HG03060 (cell line): ENCODE results near the gene FIBP.

ENCODE experiments used
- ATAC-seq: cut with Tn5 transposase; IDR thresholded peaks from one replicate; pipeline ENCODE4 v1.9.1; 2021; ENCODE audit warnings: low read depth, moderate number of reproducible peaks; ENCODE audit not compliant: unreplicated experiment

The FIBP gene

DNA sequence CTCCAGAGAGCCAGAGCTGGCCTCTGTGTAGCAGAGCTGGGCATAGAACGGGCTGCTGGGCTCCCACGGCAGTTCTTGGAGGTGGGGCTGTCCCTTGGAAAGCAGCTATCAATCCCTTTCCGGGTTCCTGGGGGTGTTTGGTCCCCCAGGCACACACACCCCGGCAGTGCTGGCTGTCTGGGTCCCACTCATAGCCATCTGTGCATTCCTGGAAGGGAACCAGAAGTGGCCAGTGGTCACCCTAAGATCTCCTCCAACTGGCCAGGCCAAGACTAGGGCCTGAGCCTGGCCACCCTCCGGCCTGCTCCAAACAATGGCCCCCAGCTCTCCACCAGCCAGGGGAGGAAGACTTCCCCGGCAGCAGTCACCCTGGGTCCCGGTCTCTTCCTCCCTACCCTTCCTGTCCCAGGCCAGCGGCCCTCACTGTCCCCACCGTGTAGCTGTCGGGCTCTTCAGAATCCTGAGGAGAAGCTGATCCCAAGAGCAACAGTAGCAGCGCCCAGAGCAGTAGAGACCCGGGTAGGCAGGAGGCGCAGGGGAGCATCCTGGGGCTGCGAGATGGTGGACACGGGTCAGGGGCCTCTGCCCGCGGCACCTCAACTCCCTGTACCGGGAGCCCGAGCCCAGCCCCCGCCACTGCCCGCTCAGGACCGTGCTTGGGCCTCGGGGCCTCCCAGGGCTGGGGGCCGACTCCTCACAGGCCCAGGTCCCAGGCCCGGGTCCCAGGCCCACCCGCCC lies 16.3 kb downstream of the FIBP start:
- ATAC-seq, result no peak

DNA sequence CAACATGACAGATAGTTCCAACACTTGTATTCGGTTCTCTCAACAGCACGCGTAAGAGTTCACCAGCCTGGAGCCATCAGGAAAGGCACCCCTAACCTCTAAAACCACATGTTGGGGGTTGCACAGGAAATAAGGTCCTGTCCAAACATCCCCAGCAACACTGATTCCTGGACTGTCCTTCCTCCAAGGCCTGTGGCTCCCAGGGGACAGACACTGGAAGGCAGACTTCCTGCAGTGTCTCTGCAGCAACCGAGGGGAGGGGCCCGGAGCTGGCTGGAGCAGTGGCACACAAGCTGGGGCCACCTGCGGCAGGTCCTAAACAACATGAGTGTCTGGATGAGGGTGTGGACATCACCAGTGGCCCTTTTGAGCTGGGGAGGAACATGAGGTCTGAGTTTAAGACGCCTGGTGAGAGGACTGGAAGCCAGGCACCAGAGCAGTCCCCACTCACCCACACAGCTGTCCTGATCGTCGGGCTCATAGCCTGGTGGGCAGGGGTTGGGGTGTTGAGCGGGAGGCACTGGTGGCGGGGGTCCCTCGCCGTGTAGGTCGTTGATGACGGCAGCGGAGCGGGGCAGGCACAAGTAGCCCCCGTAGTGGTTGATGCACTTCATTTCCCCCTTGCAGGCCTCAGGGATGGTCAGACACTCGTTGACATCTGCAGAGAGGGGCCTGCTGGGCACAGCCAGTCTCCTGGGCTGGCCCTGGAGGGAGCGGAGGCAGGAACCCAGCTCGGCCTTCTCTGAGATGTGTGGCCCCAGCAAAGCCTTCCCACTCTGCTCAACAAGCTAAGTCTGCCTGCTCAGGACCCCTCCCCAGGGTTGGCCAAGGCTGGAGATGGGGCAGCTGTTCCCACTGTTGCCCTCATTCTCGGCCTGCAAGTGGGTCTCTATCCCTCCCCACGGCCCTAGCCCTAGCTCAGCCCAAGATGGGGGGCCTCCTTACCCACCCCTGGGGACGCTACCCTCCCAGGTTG lies 17.3 kb downstream of the FIBP start:
- ATAC-seq, result no peak

DNA sequence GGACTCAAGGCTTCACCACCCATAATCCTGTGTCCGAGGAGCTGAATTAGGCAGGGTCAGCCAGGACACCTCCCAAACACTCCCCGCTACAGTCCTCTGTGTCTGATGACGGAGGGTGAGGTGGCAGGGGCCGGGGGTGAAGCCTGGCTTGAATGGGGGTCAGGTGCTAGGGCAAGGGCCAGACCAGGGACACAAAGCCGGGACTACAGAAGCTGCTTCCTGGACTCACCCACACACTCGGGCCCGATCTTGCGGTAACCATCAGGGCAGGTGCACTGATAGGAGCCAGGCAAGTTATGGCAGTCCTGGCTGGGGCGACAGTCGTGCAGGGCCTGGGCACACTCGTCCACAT lies 18.0 kb downstream of the FIBP start:
- no peak for ATAC-seq

DNA sequence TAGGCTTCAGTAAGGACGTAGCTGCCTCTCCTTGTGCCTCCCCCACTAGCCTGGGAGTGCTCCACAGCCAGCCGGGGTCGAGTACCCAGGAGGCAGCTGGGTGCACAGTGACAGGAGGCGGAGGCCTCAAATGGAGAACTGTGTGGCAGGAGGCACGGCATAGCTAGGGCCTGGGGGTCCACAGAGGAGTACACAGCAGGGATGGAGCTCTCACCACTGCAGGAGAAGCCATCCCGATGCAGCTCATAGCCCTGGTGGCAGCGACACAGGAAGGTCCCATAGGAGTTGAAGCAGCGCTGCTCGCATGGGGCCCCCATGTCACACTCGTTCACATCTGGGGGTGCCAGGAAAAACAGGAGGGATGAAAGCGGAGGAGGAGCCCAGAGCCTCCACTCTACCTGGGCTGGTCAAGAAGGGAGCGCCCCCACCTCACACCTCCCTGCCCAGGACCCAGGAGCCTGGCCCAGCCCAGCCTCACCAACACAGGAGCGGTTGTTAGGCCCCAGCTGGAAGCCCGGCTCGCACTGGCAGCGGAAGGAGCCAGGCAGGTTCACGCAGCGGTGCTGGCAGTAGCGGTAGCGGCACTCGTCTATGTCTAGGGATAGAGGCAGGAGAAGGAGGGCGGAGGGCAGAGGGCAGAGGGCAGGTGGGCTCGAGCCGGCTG lies 18.5 kb downstream of the FIBP start:
- ATAC-seq, result no peak

DNA sequence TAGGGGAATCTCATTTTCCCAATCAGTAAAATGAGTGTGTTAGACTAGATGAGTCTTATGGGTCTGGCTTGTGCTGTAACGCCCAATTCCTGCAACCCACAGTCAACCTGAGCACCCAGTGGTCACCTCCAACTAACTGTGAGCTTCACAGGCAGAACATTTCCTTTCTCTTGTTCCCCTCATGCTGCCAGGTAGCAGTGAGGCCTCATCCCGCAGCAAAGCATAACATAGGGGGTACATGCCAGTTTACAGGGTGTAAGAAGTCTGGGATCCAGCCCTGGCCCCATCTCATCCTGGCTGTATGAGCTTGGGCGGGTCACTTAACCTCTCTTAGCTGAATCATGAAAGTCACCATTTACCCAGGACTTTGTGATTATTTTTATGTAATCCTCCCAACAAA lies 19.4 kb downstream of the FIBP start:
- ATAC-seq, result no peak

DNA sequence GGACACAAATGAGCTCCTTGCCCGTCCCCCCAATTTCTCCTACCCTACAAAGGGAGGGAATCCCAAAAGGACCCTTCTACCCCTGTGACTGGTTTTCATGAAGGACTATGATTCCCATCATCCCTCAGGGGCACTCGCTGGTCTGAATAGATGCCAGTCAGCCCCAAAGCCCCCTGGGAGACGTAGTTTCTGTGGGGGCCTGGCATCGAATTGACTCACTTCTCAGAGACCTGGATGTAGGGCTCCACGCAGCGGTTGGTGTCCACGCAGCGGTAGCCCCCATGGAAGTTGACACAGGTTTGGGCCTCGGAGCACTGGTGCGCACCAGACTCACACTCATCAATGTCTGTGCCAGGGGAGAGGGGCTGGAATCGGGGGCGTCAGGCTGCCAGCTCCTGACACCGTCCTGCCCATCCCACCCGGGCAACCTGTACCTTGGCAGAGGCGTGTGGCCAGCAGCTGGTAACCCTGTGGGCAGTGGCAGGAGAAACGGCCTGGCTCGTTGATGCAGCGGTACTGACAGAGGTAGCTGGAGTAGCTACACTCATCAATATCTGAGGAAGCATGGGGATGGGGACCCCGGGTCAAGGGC lies 20.1 kb downstream of the FIBP start:
- ATAC-seq, result no peak

DNA sequence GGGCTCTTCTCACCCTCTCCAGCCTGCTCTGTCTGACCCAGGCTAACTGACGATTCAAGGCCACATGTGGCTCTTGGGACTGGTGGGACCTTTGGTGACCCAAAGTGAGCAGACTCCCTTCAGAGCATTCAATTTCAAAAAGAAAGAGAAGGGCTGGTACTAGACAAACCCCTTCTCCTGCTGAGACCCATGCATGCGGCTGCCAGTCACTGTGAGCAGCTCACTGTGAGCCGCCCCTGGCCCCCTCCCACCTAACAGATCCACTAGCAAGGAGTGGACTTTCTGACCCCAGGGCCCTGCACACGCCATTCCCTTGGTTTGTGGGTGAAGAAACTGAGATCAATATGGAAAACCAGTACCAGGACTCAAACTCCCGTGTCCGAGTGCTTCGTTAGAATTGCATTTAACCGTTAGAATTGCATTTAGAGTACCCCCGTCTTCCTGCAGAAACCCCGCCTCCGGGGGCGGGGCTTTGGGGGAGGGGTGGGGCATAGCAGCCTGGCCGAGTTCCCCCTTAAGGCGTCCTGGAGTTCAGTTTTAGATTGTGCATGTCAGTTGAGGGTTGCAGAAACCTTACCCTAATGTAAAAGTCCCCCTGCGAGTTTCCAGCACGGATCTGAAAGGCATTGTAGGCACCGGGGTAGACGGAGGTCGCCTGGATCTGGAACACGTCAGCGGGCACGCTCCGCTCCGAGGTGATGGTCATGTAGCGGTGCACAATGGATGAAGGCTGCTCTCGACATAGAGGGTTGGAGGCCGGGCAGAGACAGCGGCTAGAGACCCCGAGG lies 20.8 kb downstream of the FIBP start:
- ATAC-seq, result no peak

DNA sequence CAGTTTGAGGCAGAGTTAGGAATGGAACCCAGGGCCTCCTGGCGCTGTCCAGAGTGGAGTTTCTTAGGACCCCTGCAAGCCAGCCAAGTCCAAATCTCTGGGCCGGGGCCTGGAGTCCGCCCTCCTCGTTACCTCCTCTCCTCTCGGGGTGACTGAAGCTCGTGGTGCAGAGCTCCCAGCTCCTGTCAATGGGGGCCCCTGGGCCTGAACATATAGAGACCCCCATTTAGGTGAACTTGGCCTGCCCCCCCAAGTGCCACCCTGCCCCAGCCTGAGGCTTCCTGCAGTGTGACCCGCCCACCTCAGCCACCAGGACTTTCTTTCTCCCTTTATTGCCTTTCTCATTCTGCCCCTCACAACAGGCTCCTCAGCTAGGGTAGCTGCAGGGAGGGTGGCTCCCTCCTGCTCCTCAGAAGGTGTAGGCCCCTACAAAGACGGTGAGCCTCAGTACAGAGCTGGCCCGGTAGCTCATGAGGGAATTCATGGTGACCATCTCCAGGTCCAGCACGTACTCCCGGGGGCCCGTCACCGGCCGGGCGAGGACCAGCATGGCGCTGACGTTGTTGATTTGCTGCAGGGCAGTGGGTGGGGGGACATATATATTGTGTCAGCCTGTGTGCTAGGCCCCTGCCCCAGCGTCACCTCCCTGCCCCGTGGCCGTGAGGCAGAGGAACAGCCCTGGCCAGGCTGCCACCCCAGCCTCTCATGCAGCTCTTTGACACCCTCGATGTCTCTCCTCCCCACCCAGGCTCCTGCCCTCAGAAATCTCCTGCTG lies 21.6 kb downstream of the FIBP start:
- ATAC-seq, result no peak

DNA sequence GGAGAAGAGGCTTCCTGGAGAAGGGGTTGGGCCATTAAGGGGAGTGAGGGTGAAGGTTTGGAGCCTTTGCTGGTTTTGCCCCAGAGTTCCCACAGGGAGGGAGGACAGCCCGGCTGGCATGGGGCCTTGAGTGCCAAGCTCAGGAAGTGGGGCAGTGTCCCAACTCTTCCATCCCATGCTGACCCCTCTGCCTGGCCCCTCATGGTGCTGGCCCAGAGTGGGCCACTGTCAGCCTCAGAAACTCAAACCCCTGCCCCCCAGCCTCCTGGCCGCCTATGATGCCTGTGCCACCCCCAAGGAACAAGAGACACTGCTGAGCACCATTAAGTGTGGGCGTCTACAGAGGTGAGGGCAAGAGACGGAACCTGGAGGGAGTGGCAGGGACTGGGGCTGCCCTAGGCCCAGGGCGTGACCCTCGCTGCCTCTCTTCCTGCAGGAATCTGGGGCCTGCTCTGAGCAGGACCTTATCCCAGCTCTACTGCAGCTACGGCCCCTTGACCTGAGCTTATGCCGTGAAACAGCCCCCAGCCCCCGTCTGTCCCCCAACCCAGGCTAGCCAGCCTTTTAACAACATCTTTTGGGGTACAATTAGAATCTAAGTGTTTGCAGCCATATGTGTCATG lies 22.6 kb downstream of the FIBP start:
- ATAC-seq, result no peak

DNA sequence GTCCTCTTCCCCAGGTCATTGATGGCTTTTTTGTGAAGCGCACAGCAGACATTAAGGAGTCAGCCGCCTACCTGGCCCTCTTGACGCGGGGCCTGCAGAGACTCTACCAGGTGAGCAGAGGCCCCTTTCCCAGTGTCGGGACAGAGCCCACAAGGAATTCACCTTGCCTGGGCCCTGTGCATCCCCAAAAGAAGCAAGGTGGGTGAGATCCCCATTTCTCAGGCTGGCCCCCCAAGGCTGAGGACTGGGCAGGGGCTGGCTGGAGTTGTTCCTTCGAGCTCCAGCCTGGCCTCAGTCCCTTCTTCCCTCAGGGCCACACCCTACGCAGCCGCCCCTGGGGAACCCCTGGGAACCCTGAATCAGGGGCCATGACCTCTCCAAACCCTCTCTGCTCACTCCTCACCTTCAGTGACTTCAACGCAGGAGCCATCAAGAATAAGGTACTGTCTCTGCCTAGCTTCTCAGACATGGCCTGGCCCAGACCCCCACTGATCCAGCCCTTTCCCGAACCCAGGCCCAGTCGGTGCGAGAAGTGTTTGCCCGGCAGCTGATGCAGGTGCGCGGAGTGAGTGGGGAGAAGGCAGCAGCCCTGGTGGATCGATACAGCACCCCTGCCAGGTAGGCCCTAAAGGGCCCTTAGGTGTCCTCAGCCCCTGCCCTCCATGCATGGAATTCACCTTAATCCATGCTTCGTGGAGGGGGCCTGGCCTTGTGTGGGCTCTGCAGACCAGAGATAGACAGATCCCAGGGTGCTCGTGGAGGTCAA lies 23.4 kb downstream of the FIBP start:
- ATAC-seq, result no peak

DNA sequence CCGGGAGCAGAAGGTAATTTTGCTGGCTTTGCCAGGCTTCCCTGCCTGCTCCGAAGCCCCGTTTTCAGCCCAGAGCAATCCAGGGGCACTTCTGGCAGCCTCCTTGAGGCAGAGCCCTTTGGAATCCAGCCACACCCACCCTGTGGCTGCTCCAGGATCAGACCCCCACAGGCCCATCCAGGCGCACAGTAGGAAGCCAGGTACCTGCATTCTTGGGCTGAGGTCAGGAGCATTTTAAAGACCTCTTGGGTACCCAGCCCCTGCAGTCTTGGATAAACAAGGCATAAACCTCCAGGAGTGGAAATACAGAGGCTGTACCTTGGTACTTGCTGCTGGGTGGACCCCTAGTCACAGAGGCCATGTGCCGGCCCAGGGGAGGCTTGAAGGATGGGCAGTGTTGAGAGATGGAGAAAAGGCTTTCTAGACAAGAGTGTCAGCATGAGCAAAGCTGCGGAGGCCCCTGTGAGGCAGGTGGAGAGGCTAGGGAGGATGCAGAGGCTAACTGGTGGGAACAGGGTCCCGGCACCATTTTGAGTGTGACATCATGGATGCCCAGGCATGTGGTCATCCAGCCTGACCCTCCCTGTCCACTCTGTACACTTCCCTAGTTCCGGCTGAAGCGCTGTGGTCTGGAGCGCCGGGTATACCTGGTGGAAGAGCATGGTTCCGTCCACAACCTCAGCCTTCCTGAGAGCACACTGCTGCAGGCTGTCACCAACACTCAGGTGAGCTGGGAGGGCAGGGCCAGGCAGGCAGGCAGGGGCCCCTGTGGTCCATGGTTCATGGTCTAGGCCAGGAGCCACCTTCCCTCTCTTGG lies 24.2 kb downstream of the FIBP start:
- ATAC-seq, result no peak

DNA sequence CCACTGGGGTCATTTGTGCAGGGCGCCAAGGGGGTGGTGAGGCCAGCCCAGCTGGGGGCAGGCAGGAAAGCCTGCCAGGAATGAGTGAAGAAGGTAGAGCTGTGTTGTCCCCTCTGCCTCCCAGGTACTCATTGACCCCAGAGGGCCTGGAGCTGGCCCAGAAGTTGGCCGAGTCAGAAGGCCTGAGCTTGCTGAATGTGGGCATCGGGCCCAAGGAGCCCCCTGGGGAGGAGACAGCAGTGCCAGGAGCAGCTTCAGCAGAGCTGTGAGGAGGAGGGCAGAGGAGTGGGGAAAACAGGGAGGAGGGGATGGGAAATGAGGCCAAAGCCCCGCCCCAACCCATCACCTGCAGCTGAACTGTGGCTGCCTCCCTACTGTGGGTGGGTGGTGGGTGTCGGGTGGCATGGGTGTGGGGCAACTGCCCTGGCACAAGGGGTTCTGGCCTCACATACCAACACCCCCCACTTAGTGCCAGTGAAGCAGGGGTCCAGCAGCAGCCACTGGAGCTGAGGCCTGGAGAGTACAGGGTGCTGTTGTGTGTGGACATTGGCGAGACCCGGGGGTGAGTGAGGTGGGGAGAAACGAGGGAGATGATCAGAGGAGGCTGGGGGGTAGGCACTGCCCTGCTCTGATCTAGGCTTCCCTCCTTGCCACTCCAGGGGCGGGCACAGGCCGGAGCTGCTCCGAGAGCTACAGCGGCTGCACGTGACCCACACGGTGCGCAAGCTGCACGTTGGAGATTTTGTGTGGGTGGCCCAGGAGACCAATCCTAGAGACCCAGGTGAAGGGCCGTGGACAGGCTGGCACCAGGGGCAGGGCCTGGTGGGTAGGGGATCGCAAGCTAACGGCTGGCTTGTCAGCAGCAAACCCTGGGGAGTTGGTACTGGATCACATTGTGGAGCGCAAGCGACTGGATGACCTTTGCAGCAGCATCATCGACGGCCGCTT lies 25.1 kb downstream of the FIBP start:
- no peak for ATAC-seq

DNA sequence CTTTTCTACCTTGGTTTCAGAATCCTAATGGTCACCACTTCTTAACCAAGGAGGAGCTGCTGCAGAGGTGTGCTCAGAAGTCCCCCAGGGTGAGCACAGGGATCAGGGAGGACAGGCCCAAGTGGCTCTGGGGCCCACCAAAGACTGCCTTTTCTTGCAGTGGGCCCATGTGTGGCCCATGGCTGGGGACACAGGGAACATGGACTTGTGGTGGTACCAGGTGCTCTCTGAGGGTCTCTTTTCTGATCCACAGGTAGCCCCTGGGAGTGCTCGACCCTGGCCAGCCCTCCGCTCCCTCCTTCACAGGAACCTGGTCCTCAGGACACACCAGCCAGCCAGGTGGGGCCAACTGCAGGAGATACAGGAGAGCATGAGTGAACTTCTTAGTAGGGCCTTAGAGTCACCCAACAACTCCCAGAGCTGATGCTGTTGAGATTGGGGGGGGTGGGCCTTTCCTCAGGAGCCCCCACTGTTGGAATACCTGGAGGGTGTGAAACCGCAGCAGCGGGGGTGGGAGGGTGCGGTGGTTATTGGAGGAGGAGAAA lies 26.0 kb downstream of the FIBP start:
- no peak for ATAC-seq

DNA sequence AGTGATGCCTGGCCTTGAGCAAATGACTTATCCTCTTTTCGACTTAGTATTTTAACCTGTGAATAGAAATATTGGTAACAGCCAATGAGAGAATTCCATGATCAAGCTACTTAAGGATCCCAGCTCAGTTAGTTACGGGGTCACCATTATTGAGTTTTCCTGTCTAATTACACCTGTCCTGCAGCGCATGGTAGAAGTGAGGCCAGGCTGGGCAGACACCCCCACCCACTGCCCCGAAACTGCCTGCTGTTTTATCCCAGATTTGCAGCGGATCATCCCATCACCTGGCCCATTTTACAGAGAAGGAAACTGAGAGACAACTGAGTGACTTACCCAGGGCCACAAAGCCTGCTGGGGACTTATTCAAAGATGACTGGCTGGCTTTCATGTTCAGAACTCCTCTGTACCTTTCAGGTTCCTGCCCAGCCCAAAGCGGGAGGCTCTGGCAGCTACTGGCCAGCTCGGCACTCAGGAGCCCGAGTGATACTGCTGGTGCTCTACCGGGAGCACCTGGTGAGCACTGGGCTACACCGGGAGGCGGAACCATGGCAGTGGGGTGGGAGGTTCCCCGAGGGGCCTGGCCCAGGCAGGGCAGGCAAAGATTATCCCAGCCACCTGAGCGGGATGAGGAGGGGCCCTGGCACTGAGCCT lies 26.6 kb downstream of the FIBP start:
- no peak for ATAC-seq

DNA sequence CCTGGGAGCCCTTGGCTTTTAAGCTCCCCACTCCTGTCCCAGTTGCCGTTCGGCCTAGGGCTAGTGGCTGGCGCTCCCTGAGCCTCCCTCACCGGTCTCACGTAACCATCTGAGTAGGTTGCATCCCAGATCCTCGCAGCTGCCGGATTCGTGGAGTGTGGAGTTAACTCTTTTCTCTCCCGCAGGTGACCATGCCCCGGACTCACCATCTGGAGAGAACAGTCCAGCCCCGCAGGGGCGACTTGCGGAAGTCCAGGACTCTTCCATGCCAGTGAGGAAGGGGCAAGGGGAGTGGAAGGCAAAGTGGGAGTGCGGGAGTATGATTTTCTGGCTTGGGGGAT lies 27.1 kb downstream of the FIBP start:
- ATAC-seq, result no peak
